Sigmoid colon (tissue), 7 donors: ENCODE data around the gene DUSP11. TPM values are rescaled to one million over a fixed set of nuclear protein-coding genes. Genes with fewer than 3 reads are reported as not detected.

Experiments used
- DNase-seq: peaks from one replicate; pipeline ENCODE4 v3.0.0-alpha.2; 2019
- H3K27ac ChIP-seq, 4 donors: fragments of 200-600 bp; sonication (generic); one replicate each; pipeline ENCODE4 v1.5.1; 2016 to 2019; ENCODE audit warnings: mild to moderate bottlenecking in 1 of 4
- H3K27me3 ChIP-seq, 3 donors: fragments of 200-600 bp; sonication (generic); one replicate each; pipeline ENCODE4 v1.5.1; 2019; ENCODE audit warnings: mild to moderate bottlenecking in 1 of 3
- H3K36me3 ChIP-seq, 4 donors: fragments of 200-600 bp; sonication (generic); one replicate each; pipeline ENCODE4 v1.5.1; 2016 to 2019
- H3K4me1 ChIP-seq, 4 donors: fragments of 200-600 bp; sonication (generic); one replicate each; pipeline ENCODE4 v1.5.1; 2017 to 2019
- H3K4me3 ChIP-seq, 4 donors: fragments of 200-600 bp; sonication (generic); one replicate each; pipeline ENCODE4 v1.5.1; 2017 to 2019; ENCODE audit warnings: mild to moderate bottlenecking in 2 of 4, moderate library complexity in 1 of 4
- H3K9me3 ChIP-seq, 4 donors: fragments of 200-600 bp in 3 of 4; sonication (generic) in 3 of 4; one replicate each; pipeline versions ENCODE4 v1.5.1 to v1.6.1; 2013 to 2019
- CTCF ChIP-seq, 4 experiments: fragments of 450-650 bp in 3 of 4; fragments of 200-600 bp in 1 of 4; IDR thresholded peaks; one replicate each; pipeline ENCODE4 v1.5.1; 2016 to 2019; ENCODE audit warnings: antibody characterized with exemption in 4 of 4, mild to moderate bottlenecking in 3 of 4, moderate library complexity in 2 of 4
- EP300 ChIP-seq, 4 donors: sonication (generic); formaldehyde crosslinking; IDR thresholded peaks; one replicate each; pipeline ENCODE4 v1.6.1; 2017; ENCODE audit warnings: antibody characterized with exemption in 4 of 4
- POLR2A ChIP-seq, 2 donors: fragments of 450-650 bp; IDR thresholded peaks; one replicate each; pipeline ENCODE4 v1.6.1; 2016; ENCODE audit warnings: antibody characterized with exemption in 2 of 2, mild to moderate bottlenecking in 2 of 2, moderate library complexity in 2 of 2
- POLR2AphosphoS5 ChIP-seq, 4 donors: sonication (generic); formaldehyde crosslinking; IDR thresholded peaks; one replicate each; pipeline ENCODE4 v1.6.1; 2017; ENCODE audit warnings: antibody characterized with exemption in 4 of 4
- WGBS, 2 donors: extraction: QIAGEN DNeasy Blood & Tissue Kit; methylation state at CpG; one replicate each; pipeline ENCODE4 v1.1.7; 2013; 5-methylcytosine and 5-hydroxymethylcytosine counted together
- intact Hi-C: fragments of 100-400 bp; cut with DNase I; formaldehyde crosslinking; loops from one replicate; pipeline ENCODE4 v1.15.1; 2023
- polyA plus RNA-seq, 3 donors: library from polyadenylated mRNA; stranded (reverse); fragments of 200-250 nt; gene quantifications; one replicate each; pipeline ENCODE4 v1.2.3, GENCODE V29; 2013
- total RNA-seq, 4 donors: library from RNA; depleted of rRNA; stranded (reverse); fragments of >200 nt; gene quantifications; one replicate each; pipeline ENCODE4 v1.1.0, GENCODE V29; 2016
- donor health status: healthy with polysubstance abuse.
- donor health status: Bipolar disorder and iron deficiency.
- donor health status: healthy.

The DUSP11 gene
- total and polyA plus RNA-seq, 7 donors = 12.9 to 34.7 (median 25.3) TPM

GRCh38 chr2:73822991-73823390, 43.1 kb upstream of the DUSP11 start:
- no peak for TF ChIP-seq EP300 (IDR thresholded peaks at IDR 0.05)
- TF ChIP-seq POLR2AphosphoS5 (IDR thresholded peaks at IDR 0.05) = no peak
- TF ChIP-seq CTCF (IDR thresholded peaks at IDR 0.05) = no peak
- no peak for TF ChIP-seq POLR2A (IDR thresholded peaks at IDR 0.05)
- intact Hi-C loops = loop anchor here (10.0 kb wide), 4 partner anchors 162 to 652 kb away; partner anchors contain the start of genes MRPL53 and TET3
- H3K36me3 ChIP-seq = no peaks in the 10 kb centered on the region
- H3K9me3 ChIP-seq = no peaks in the 10 kb centered on the region
- no peak overlapping the region for H3K4me3 ChIP-seq
- H3K27ac ChIP-seq = no peak overlapping the region
- no peaks in the 10 kb centered on the region for H3K27me3 ChIP-seq
- DNase-seq = no peak
- H3K4me1 ChIP-seq = peaks cover 0 to 27% (median 12%) of the 10 kb centered on the region in 4 donors
- 70 to 79% methylated on average over 2 of the region's 2 CpGs for WGBS, 2 donors

- Histone ChIP-seq H3K27me3 (no peaks in the 10 kb centered on the region), H3K4me1 (peaks cover 0 to 20% (median 7%) of the 10 kb centered on the region in 4 donors), H3K9me3 (no peaks in the 10 kb centered on the region), H3K4me3 (no peak overlapping the region), H3K36me3 (no peaks in the 10 kb centered on the region), H3K27ac (no peak overlapping the region)
- no peak for TF ChIP-seq POLR2AphosphoS5 (IDR thresholded peaks at IDR 0.05)
- no peak for TF ChIP-seq EP300 (IDR thresholded peaks at IDR 0.05)
- no peak for TF ChIP-seq CTCF (IDR thresholded peaks at IDR 0.05)
- no peak for TF ChIP-seq POLR2A (IDR thresholded peaks at IDR 0.05)
- intact Hi-C loops = loop anchor here (10.0 kb wide), 4 partner anchors 163 to 653 kb away; partner anchors contain the start of genes MRPL53 and TET3
- no peak for DNase-seq
- WGBS, 2 donors = 64 to 65% methylated on average over 1 of the region's 1 CpG
These were observed 42.4 kb upstream of the DUSP11 start for GRCh38 chr2:73822276-73822675.

GRCh38 chr2:73821669-73822068, 41.8 kb upstream of the DUSP11 start:
- no peak for DNase-seq
- intact Hi-C loops = loop anchor here (10.0 kb wide), 4 partner anchors 163 to 653 kb away; partner anchors contain the start of genes MRPL53 and TET3
- no peak overlapping the region for H3K4me3 ChIP-seq
- H3K27me3 ChIP-seq = no peaks in the 10 kb centered on the region
- no peaks in the 10 kb centered on the region for H3K36me3 ChIP-seq
- H3K27ac ChIP-seq = no peak overlapping the region
- peaks cover 0 to 14% (median 4%) of the 10 kb centered on the region in 4 donors for H3K4me1 ChIP-seq
- no peaks in the 10 kb centered on the region for H3K9me3 ChIP-seq
- TF ChIP-seq CTCF (IDR thresholded peaks at IDR 0.05) (no peak), POLR2A (IDR thresholded peaks at IDR 0.05) (no peak), EP300 (IDR thresholded peaks at IDR 0.05) (no peak), POLR2AphosphoS5 (IDR thresholded peaks at IDR 0.05) (no peak)
- WGBS, 2 donors = 78% methylated on average over 2 of the region's 2 CpGs

GRCh38 chr2:73821227-73821626, 41.3 kb upstream of the DUSP11 start:
- intact Hi-C loops = loop anchor here (10.0 kb wide), 4 partner anchors 164 to 654 kb away; partner anchors contain the start of genes MRPL53 and TET3
- no peaks in the 10 kb centered on the region for H3K9me3 ChIP-seq
- no peaks in the 10 kb centered on the region for H3K36me3 ChIP-seq
- no peak for DNase-seq
- H3K4me1 ChIP-seq = peaks cover 0 to 11% (median 3%) of the 10 kb centered on the region in 4 donors
- no peak overlapping the region for H3K4me3 ChIP-seq
- whole genome bisulfite sequencing, 2 donors = 39 to 56% methylated on average over 2 of the region's 2 CpGs
- no peaks in the 10 kb centered on the region for H3K27me3 ChIP-seq
- no peak overlapping the region for H3K27ac ChIP-seq
- TF ChIP-seq POLR2A (IDR thresholded peaks at IDR 0.05) (no peak), POLR2AphosphoS5 (IDR thresholded peaks at IDR 0.05) (no peak), EP300 (IDR thresholded peaks at IDR 0.05) (no peak), CTCF (IDR thresholded peaks at IDR 0.05) (no peak)

GRCh38 chr2:73818296-73818695, 38.4 kb upstream of the DUSP11 start:
- Histone ChIP-seq H3K4me1 (no peaks in the 10 kb centered on the region), H3K27me3 (no peaks in the 10 kb centered on the region), H3K4me3 (no peak overlapping the region), H3K27ac (no peak overlapping the region), H3K9me3 (no peaks in the 10 kb centered on the region), H3K36me3 (no peaks in the 10 kb centered on the region)
- intact Hi-C loops = no loop called here
- 86 to 90% methylated on average over 18 of the region's 18 CpGs for WGBS, 2 donors
- TF ChIP-seq POLR2AphosphoS5 (IDR thresholded peaks at IDR 0.05) = no peak
- TF ChIP-seq EP300 (IDR thresholded peaks at IDR 0.05) = no peak
- no peak for TF ChIP-seq POLR2A (IDR thresholded peaks at IDR 0.05)
- no peak for TF ChIP-seq CTCF (IDR thresholded peaks at IDR 0.05)
- DNase-seq = no peak
